OCI-M2 (cell line): ENCODE results near the gene ASCC2.

ENCODE experiments used
- DNase-seq: peaks from one replicate; lab custom pipeline; 2025; ENCODE audit not compliant: unreplicated experiment; lab: John Stamatoyannopoulos, UW

Gene ASCC2

GRCh38 chr22:29821291-29822016, 16.6 kb downstream of the ASCC2 start:
- peak; percentile 85 for DNase-seq

- no peak for DNase-seq
Observed at GRCh38 chr22:29820961-29821290, 17.1 kb downstream of the ASCC2 start.

- no peak for DNase-seq
Observed at GRCh38 chr22:29819501-29819900, 18.6 kb downstream of the ASCC2 start.

GRCh38 chr22:29817724-29818123, 20.4 kb downstream of the ASCC2 start:
- DNase-seq: no peak

GRCh38 chr22:29816980-29817379, 21.1 kb downstream of the ASCC2 start:
- DNase-seq: no peak

- no peak for DNase-seq
Observed at GRCh38 chr22:29816539-29816938, 21.5 kb downstream of the ASCC2 start.

GRCh38 chr22:29816128-29816527, 21.9 kb downstream of the ASCC2 start:
- no peak for DNase-seq

- DNase-seq: no peak
Observed at GRCh38 chr22:29815580-29815979, 22.5 kb downstream of the ASCC2 start.

GRCh38 chr22:29814003-29814402, 24.1 kb downstream of the ASCC2 start:
- no peak for DNase-seq

GRCh38 chr22:29813563-29813962, 24.5 kb downstream of the ASCC2 start:
- DNase-seq: no peak

GRCh38 chr22:29813126-29813525, 24.9 kb downstream of the ASCC2 start:
- no peak for DNase-seq

- DNase-seq: no peak
Observed at GRCh38 chr22:29811377-29811776, 26.7 kb downstream of the ASCC2 start.

GRCh38 chr22:29810216-29810615, 27.9 kb downstream of the ASCC2 start:
- no peak for DNase-seq

- no peak for DNase-seq
Observed at GRCh38 chr22:29806196-29806595, 31.9 kb downstream of the ASCC2 start.

GRCh38 chr22:29804985-29805384, 33.1 kb downstream of the ASCC2 start:
- DNase-seq: no peak

- DNase-seq: no peak
Observed at GRCh38 chr22:29803190-29803589, 34.9 kb downstream of the ASCC2 start.

- no peak for DNase-seq
Observed at GRCh38 chr22:29801796-29802195, 36.3 kb downstream of the ASCC2 start.

- no peak for DNase-seq
Observed at GRCh38 chr22:29801153-29801552, 36.9 kb downstream of the ASCC2 start.

- no peak for DNase-seq
Observed at GRCh38 chr22:29799217-29799680, 38.8 kb downstream of the ASCC2 start.

GRCh38 chr22:29798801-29799200, 39.3 kb downstream of the ASCC2 start:
- no peak for DNase-seq

- no peak for DNase-seq
Observed at GRCh38 chr22:29798318-29798717, 39.8 kb downstream of the ASCC2 start.

GRCh38 chr22:29797351-29797750, 40.7 kb downstream of the ASCC2 start:
- no peak for DNase-seq

GRCh38 chr22:29795663-29796062, 42.4 kb downstream of the ASCC2 start:
- DNase-seq: no peak
